A673 (cell line): ENCODE measurements around the gene TCEA3. TPM values are rescaled to one million over a fixed set of nuclear protein-coding genes. Genes with fewer than 3 reads are reported as not detected.

ENCODE experiments used
- BruUV-seq: library from RNA; stranded (reverse); fragments of 400-500 nt; replicated peaks from 2 replicates; lab custom pipeline; 2021; lab: Mats Ljungman, UMichigan
- CTCF ChIA-PET: fragments of 300-600 bp; sonication (Branson Sonifier 250); formaldehyde crosslinking; loops from one replicate; lab custom pipeline; 2022; ENCODE audit warnings: antibody characterized with exemption; lab: Charles Lee
- POLR2A ChIA-PET: fragments of 300-600 bp; sonication (Branson Sonifier 250); formaldehyde crosslinking; loops from one replicate; lab custom pipeline; 2022; ENCODE audit warnings: antibody characterized with exemption; ENCODE audit not compliant: low non-redundant PET; lab: Charles Lee
- DNase-seq: peaks from one replicate; pipeline ENCODE4 v3.0.0-alpha.2; 2015; ENCODE audit warnings: low spot score
- H3K27ac ChIP-seq: fragments of 200-600 bp; sonication (generic); 2 replicates; pipeline ENCODE4 v1.5.1; 2016; ENCODE audit warnings: mixed run types, low read depth, mild to moderate bottlenecking, mixed read lengths, antibody characterized with exemption, low read length; ENCODE audit not compliant: poor library complexity, severe bottlenecking
- H3K27me3 ChIP-seq: fragments of 200-600 bp; sonication (generic); replicated peaks from 2 replicates; pipeline ENCODE4 v1.6.1; 2017; ENCODE audit warnings: mixed run types, low read depth, mild to moderate bottlenecking, mixed read lengths, antibody characterized with exemption, low read length; ENCODE audit not compliant: insufficient read depth, poor library complexity
- H3K36me3 ChIP-seq: fragments of 200-600 bp; sonication (generic); 2 replicates; pipeline ENCODE4 v1.6.1; 2016; ENCODE audit warnings: mixed run types, mild to moderate bottlenecking, mixed read lengths, antibody characterized with exemption, low read length; ENCODE audit not compliant: insufficient read depth, poor library complexity, severe bottlenecking
- H3K4me1 ChIP-seq: fragments of 200-600 bp; sonication (generic); 2 replicates; pipeline ENCODE4 v1.6.1; 2017; ENCODE audit warnings: mixed run types, mild to moderate bottlenecking, mixed read lengths, antibody characterized with exemption, low read length; ENCODE audit not compliant: insufficient read depth, poor library complexity, severe bottlenecking
- H3K4me3 ChIP-seq: fragments of 200-600 bp; sonication (generic); 2 replicates; pipeline ENCODE4 v1.5.1; 2016; ENCODE audit warnings: low read depth, mixed run types, mild to moderate bottlenecking, mixed read lengths, low read length; ENCODE audit not compliant: poor library complexity, severe bottlenecking
- H3K9me3 ChIP-seq: fragments of 200-600 bp; sonication (generic); 2 replicates; pipeline ENCODE4 v1.6.1; 2016; ENCODE audit warnings: mixed run types, low read depth, mild to moderate bottlenecking, mixed read lengths, antibody characterized with exemption, low read length; ENCODE audit not compliant: poor library complexity, severe bottlenecking
- EZH2 ChIP-seq: fragments of 200-600 bp; sonication (generic); IDR thresholded peaks from 2 replicates; pipeline ENCODE4 v1.6.1; 2017; ENCODE audit warnings: borderline replicate concordance, low read depth, mild to moderate bottlenecking, mixed read lengths, antibody characterized with exemption, low read length; ENCODE audit not compliant: poor library complexity, severe bottlenecking
- intact Hi-C: fragments of 100-400 bp; cut with micrococcal nuclease; formaldehyde crosslinking; loops from one replicate; pipeline ENCODE4 v1.10.0; 2022; ENCODE audit not compliant: unreplicated experiment
- total RNA-seq: library from RNA; stranded (reverse); gene quantifications from 2 replicates; pipeline ENCODE4 v1.2.3, GENCODE V29; 2021
- TF ChIP-seq, protein P1 (sequence below): fragments of 300-800, 200-600 bp; sonication (generic); conservative IDR thresholded peaks from 2 replicates; pipeline ENCODE4 v1.5.1; 2017; ENCODE audit warnings: low read depth, mild to moderate bottlenecking, antibody characterized with exemption, low read length, moderate library complexity, mixed read lengths

The TCEA3 gene
- total RNA-seq, 1 experiment from 2014 or later: 0.99 TPM

- no peak overlapping the region for H3K27ac ChIP-seq
- POLR2A ChIA-PET: no interaction called here
- no peaks in the 10 kb centered on the region for H3K36me3 ChIP-seq
- intact Hi-C loops: no loop called here
- no peak for TF ChIP-seq EZH2
- TF ChIP-seq, protein P1, sequence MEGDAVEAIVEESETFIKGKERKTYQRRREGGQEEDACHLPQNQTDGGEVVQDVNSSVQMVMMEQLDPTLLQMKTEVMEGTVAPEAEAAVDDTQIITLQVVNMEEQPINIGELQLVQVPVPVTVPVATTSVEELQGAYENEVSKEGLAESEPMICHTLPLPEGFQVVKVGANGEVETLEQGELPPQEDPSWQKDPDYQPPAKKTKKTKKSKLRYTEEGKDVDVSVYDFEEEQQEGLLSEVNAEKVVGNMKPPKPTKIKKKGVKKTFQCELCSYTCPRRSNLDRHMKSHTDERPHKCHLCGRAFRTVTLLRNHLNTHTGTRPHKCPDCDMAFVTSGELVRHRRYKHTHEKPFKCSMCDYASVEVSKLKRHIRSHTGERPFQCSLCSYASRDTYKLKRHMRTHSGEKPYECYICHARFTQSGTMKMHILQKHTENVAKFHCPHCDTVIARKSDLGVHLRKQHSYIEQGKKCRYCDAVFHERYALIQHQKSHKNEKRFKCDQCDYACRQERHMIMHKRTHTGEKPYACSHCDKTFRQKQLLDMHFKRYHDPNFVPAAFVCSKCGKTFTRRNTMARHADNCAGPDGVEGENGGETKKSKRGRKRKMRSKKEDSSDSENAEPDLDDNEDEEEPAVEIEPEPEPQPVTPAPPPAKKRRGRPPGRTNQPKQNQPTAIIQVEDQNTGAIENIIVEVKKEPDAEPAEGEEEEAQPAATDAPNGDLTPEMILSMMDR: no peak
- H3K27me3 ChIP-seq: no peaks in the 10 kb centered on the region
- DNase-seq: no peak
- no TSS peak for BruUV-seq
- no peak overlapping the region for H3K4me3 ChIP-seq
- no peaks in the 10 kb centered on the region for H3K9me3 ChIP-seq
- CTCF ChIA-PET: no interaction called here
- H3K4me1 ChIP-seq: peaks cover 6% of the 10 kb centered on the region
Observed at GRCh38 chr1:23451441-23451840, 26.9 kb upstream of the TCEA3 start.

GRCh38 chr1:23450894-23451293, 26.3 kb upstream of the TCEA3 start:
- H3K27me3 ChIP-seq: no peaks in the 10 kb centered on the region
- POLR2A ChIA-PET: no interaction called here
- CTCF ChIA-PET: no interaction called here

DNA sequence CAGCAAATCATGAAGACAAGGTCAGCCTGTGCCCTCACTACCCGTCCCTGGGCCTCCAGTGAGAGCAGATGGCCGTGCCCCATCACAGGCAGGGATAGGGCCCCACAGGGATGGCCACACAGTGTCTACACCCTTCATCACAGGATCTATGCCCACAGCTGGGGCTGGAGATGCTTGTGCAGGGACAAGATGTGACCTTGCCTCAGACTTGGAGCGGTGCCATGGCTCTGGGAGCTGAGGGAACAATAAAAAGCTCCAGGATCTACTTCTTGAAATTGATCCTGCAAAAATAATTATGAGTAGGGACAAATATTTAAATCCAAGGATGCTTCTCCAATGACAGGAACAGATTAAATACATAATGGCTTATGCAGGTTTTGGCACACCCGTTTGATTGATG, 25.4 kb upstream of the TCEA3 start:
- Histone ChIP-seq H3K9me3 (no peaks in the 10 kb centered on the region), H3K4me1 (peaks cover 6% of the 10 kb centered on the region), H3K36me3 (no peaks in the 10 kb centered on the region), H3K27ac (no peak overlapping the region), H3K4me3 (no peak overlapping the region), H3K27me3 (no peaks in the 10 kb centered on the region)
- ChIA-PET POLR2A (no interaction called here), CTCF (no interaction called here)
- no TSS peak for BruUV-seq
- intact Hi-C loops: no loop called here
- no peak for DNase-seq
- TF ChIP-seq, protein P1: no peak
- no peak for TF ChIP-seq EZH2

More at GRCh38 chr1:23450894-23451293, 26.3 kb upstream of the TCEA3 start:
- Histone ChIP-seq H3K4me1 (peaks cover 6% of the 10 kb centered on the region), H3K4me3 (no peak overlapping the region), H3K27ac (no peak overlapping the region), H3K36me3 (no peaks in the 10 kb centered on the region), H3K9me3 (no peaks in the 10 kb centered on the region)
- no peak for DNase-seq
- TF ChIP-seq, protein P1: no peak
- TF ChIP-seq EZH2: no peak
- no TSS peak for BruUV-seq
- intact Hi-C loops: no loop called here
